HG03103 (cell line): ENCODE data around the gene GPALPP1.
A peak's percentile ranks its signal among the peaks of the same experiment; 100 is the strongest.
"Not testable (repeated sequence)": the region's sequence is repeated elsewhere in the genome, so short reads cannot be mapped to it uniquely, and the experiment has no call there.

Experiments used
- ATAC-seq: cut with Tn5 transposase; IDR thresholded peaks from one replicate; pipeline ENCODE4 v1.9.1; 2021; ENCODE audit warnings: low read depth; ENCODE audit not compliant: unreplicated experiment

Gene GPALPP1

GRCh38 chr13:44989071-44989889 lies at the start of gene GPALPP1, which contains the start of gene NUFIP1:
Gene GPALPP1, plus strand, starts transcription at chr13:44989538. Its CDS starts 117 bp downstream, at chr13:44989655.
Gene NUFIP1, minus strand, starts transcription at chr13:44989471. Its CDS starts 35 bp downstream, at chr13:44989436.
- ATAC-seq = peak; percentile 96

DNA sequence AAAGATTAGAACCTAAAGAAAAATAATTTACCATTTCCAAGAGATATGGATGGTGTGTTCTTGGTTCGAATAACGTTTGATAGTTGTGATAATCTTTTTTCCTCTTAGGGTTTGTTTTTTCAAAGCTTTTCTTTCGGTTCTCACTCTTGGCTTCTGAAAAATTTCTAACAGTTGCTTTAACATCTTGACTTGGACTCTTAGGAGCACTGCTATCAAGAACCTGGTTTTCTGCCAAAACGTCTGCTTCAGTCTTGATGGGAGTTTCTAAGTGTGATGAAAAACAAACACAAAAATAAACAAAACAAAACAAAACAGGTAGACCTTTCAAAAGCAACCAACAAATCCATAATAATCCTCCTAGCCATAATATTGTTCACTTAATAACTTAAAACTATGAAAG lies 45.9 kb upstream of the GPALPP1 start:
- ATAC-seq = not testable (repeated sequence)

- ATAC-seq = no peak
Observed at GRCh38 chr13:44951184-44951583, 38.2 kb upstream of the GPALPP1 start.

DNA sequence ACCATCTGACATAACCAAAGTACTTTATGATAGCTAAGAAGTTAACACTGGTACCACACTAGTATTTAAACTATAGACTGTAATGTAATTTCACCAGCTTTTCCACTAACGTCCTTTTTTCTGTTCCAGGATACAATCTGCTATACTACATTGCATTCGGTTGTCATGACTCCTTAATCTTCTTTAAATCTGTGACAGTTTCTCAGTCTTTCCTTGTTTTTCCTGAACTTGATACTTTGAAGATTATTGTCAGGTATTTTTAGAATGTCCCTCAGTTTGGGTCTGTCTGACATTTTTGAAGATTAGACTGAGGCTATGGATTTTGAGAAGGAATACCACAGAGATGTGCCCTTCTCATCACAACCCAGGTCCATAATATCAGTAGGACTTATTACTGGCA lies 36.7 kb upstream of the GPALPP1 start:
- ATAC-seq = no peak

GRCh38 chr13:44954224-44954623 lies 35.1 kb upstream of the GPALPP1 start:
- no peak for ATAC-seq

- no peak for ATAC-seq
Observed at GRCh38 chr13:44955406-44955805, 33.9 kb upstream of the GPALPP1 start.

DNA sequence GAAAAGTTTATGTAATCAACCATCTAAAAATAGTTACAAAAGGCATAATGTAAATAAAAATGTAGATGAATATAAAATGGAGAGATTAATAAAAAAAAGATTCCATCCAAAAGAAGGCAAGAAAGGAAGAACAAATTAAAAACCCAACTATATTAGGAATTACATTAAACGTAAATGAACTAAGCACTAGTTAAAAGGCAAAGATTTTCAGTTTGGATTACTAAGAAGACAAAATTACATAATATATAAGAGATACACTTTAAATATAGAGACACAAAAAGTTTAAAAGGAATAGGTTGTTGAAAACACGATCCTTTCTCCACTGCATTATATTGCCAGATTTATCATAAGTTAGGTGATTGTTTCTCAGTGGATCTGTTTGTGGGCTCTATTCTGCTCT lies 27.3 kb upstream of the GPALPP1 start:
- ATAC-seq = no peak

DNA sequence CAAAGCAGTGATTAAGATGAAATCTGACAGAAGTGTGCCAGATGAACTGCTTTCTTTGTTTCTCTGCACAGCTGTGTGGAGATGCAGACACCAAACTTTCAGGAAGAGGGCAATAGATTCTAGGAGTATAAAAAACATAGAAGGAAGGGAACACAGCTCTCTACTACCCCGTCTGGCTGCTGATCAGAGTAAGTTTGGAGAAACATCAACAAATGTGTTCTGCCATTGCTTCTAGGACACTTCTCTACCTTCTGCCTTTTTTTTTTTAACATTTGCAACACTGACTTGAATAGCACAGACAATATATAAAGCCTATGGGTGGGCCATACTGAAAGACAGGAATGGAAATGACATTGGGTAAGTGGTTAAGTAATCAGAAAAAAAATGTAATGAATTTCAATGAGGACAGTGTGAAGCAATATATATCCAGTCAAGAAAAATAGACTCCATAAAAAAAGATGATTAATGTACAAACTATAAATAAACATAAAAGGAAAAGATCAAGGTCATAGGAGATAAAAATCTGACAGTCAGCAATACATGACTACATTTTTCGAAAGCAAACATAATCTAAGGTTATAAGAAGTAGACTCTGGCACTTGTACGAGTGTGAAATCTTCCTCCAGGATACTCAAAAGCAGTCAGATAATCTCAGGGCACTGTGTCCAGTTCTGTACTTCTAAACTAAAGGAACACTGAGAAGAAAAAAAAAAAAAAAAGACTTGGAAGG lies 21.5 kb upstream of the GPALPP1 start:
- no peak for ATAC-seq

GRCh38 chr13:44968434-44968815 lies 20.9 kb upstream of the GPALPP1 start:
- ATAC-seq = no peak

DNA sequence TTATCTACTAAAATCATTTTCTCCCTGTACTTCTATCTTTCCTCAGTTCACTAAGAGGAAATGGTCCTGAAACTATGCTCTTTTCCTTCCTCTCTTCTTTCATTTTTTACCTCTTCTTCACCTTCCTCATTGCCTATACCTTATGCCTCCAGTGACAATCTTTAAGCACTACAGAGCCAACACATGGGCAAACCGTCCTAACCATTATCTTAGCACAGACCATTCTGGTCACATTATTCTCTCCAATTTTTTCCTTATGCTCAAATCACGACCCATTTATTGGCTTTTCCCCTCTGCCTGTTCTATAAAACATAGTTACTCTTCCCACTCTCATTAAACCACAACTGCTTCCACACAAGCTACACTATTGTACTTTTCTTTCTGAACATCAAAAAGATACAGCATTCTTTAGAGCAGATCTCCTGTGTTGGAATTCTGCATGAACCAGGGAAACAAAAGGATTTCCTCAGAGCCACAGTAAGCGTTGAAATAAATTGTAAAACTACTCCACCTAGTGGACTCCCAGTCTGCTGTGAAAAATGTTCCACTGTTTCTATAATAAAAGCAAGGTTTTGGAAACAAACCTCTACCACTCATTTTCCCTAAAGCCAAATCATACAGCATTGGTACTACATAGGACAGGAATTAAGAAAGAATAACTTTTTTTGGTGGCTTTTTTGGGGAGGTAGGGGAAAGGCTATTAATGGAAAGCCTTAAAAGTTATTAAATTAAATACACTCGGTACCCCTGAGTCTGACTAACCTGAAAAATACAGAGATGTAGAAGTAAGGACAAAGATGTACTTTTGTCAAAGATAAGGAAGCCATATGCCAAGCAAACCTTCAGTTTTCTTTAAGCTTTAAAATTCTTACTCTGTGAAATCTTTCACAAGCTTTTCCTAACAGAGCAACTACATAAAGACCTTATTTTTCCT lies 19.5 kb upstream of the GPALPP1 start:
- no peak for ATAC-seq

DNA sequence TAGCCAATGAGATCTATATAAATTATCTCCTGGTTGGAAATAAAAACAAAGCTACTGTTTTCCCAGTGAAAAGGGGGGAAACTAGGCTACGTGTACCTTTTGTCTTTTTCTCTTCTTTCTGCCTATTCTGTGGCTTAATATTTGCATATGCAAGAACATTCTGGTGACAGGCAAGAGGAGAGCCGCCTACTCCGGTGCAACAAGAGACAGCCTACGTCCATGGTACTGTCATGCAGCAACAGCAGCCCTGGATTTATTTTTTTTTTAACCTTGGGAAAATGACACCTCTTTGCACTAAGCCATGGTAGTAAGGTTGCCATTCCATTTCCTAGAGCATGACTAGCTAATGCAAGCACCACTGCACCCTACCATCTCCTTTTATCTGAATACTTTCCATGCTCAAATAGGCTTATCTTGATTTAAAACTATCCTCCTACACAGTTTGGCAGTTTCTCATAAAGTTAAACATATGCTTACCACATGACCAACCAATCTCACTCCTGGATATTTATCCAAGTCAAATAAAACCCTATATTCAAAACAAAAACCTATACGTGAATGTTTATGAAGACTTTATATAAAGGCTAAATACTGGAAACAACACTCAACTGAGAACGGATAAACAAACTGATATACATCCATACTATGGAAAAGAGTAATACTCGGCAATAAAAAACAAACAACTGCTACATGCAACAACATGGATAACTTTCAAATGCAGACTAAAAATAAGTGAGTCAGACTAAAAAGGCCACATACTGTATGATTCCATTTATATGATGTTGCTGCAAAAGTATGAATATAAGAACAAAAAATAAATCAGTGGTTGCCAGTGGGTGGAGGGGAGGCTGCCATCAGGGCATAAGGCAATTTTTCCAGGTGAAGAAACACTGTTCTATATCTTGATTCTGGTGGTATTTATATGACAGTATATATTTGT lies 17.4 kb upstream of the GPALPP1 start:
- ATAC-seq = no peak

DNA sequence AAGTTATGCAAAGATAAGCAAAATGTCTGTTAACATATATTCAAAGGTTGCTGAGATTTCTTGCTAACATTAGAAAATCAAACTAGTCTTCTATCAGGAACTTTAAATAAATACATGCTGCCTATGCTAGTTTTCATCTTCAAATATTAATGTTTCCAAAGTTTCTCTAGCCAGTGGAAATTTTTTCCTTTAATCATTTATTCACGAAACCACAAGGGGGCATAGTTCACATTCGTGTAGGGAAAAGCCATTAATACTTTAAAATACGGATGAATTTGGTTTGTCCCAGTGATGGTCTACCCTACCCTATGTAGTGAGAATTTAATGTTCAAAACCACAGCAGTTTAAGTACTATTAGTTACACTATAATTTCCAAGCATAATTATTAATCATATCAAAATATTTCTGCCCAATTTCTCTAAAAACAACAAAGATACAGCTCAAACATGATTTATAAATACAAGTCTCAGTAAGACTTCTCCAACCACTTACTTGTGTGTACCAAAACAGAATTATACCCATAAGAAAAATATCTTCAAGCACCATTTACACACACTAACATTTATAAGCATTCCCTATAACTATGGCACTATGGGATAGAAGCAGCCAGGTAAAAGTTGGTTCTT lies 16.3 kb upstream of the GPALPP1 start:
- no peak for ATAC-seq

- ATAC-seq = no peak
Observed at GRCh38 chr13:44974056-44974793, 15.1 kb upstream of the GPALPP1 start.

- no peak for ATAC-seq
Observed at GRCh38 chr13:44976196-44976595, 13.1 kb upstream of the GPALPP1 start.

DNA sequence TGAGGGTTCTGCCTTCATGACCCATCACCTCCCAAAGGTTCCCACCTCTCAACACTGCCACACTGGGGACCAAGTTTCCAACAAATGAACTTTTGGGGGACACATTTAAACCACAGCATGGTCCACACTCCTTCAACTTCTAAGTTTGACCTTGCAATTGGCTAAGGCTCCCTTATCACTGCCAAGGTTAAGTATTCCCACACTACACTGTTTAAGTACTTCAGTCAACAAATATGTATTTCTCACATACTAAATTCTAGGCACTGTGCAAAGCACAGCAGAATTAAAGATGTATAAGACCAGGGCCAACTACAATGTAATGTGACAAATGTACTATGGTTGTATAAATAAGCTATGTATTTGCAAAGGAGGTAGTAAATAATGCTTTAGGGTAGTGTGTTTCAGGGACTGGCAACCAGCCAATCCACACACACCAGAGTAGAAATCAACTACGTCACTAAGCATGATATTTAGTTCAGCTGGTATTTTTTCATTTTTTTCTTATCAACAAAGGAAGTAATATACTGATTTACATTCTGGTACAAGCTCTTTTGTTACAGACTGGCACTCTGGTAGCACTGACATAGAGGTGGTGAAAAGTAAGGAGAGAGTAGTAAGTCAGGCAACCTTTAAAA lies 12.3 kb upstream of the GPALPP1 start:
- no peak for ATAC-seq

- ATAC-seq = no peak
Observed at GRCh38 chr13:44978328-44978727, 11.0 kb upstream of the GPALPP1 start.

DNA sequence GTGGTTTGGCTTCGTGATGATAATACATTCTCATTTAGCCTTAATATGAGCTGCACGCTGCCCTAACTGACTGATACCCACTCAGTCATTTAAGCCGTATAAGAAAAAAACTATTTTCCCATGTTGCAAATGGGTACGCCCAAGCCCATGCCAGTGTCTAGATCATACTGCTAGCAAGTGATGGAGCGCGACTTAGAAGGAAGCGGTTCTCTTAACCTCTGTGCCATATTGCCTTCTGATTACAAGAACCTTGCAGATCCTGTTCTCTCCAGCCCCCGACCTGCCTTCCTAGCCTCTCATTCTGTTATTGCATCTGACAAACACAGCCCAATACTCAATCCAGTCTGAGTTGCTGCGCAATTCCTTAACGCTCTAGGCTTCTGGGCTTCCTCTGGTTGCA lies 603 bp downstream of the GPALPP1 start:
- ATAC-seq = no peak

- no peak for ATAC-seq
Observed at GRCh38 chr13:45003417-45003816, 14.1 kb downstream of the GPALPP1 start.
